ENCODE measurements around the gene AGO3.

AGO3 gene

GRCh38 chr1:36092166-36092797 lies 161.4 kb downstream of the AGO3 start:
- TF ChIP-seq, protein P1, sequence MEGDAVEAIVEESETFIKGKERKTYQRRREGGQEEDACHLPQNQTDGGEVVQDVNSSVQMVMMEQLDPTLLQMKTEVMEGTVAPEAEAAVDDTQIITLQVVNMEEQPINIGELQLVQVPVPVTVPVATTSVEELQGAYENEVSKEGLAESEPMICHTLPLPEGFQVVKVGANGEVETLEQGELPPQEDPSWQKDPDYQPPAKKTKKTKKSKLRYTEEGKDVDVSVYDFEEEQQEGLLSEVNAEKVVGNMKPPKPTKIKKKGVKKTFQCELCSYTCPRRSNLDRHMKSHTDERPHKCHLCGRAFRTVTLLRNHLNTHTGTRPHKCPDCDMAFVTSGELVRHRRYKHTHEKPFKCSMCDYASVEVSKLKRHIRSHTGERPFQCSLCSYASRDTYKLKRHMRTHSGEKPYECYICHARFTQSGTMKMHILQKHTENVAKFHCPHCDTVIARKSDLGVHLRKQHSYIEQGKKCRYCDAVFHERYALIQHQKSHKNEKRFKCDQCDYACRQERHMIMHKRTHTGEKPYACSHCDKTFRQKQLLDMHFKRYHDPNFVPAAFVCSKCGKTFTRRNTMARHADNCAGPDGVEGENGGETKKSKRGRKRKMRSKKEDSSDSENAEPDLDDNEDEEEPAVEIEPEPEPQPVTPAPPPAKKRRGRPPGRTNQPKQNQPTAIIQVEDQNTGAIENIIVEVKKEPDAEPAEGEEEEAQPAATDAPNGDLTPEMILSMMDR (IDR thresholded peaks at IDR 0.05), result no peak

DNA sequence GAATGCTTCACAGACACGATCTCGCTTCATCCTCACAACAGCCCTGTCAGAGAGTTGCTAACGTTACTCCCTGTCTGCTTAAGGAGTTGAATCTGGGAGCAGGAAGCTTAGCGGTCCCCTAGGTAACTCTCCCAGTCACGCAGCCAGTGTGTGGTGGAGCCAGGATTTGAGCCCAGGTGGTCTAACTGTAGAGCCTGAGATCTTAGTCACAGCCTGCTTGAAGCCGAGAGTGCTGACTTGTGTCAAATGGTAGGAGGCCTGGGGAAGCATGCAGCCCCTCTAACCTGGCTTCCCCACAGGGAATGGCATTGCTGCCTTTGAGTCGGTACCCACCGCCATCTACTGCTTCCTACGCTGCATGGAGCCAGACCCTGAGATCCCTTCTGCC lies 161.9 kb downstream of the AGO3 start:
- TF ChIP-seq, protein P1 (IDR thresholded peaks at IDR 0.05), result no peak

- TF ChIP-seq, protein P1 (IDR thresholded peaks at IDR 0.05), result no peak
Measured at GRCh38 chr1:36093226-36093625, 162.3 kb downstream of the AGO3 start.

DNA sequence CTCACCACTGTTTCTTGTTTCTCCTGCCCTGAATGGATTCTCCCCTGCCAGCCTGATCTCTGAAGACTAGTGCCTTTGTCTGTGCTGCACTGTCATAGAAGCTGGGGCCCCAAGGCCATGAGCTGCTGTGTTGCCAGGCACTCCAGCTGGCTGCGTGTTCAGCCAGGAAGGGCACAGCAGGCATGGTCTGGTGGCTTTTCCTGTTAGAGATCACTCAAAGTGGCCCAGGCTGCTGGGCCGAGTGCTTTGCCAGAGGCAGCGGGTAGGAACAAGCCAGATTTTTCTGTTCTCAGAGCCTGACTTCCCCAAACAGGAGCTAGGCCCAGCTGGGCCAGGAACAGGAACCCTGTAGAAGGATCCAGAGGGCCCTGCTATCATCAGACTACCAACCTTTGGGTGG lies 163.0 kb downstream of the AGO3 start:
- TF ChIP-seq, protein P1 (IDR thresholded peaks at IDR 0.05), result no peak

- TF ChIP-seq, protein P1 (IDR thresholded peaks at IDR 0.05), result no peak
Measured at GRCh38 chr1:36094621-36095061, 163.7 kb downstream of the AGO3 start.

GRCh38 chr1:36095760-36096405 lies 165.0 kb downstream of the AGO3 start:
- TF ChIP-seq, protein P1 (IDR thresholded peaks at IDR 0.05), result no peak

DNA sequence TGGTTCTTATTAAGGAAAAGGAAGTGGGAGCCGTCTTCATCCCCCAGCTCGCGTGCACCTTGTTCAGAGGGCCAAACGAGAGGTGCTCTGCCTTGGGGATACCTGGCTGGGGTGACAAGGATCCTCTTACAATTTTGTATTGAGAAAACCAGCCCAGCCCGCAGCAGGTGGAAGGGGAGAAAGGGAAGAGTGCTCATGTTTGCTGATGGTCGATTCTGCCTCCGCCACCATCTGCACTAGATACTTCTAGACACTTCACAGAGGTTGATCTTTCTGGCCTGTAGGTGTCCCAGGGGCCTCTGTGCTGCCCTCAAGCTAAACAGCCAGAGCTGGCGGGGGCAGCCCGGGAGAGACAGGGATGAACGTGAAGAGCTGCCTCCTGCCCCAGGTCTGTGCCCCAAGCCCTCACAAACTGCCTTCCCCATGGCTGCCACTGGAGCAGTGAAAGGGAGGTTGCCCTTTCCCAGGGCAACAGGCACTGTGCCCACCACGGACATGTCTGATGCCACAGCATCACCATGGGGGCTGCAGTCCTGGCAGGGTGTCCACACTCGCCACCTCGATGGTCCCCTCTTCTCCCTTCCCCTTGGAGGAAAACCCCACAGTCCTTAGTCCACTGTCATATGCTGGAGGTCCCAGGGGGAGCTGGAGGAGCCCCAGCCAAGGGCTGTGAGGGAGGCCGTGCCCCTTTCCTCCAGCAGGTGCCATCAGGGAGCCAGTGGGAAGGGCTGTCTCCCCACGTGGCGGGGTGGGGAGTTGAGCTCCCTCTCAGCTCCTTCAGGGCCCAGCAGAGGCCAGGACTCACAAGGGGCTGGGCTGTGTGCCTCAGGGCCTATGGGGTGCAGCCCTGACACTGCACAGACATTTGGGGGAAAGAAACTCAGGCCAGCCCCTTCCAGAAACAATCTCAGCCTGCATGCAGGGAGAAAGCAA lies 165.9 kb downstream of the AGO3 start:
- TF ChIP-seq, protein P1 (IDR thresholded peaks at IDR 0.05), result no peak

Measured in LNCAP (cell line).